22Rv1 (cell line): Measurements from ENCODE around the gene PPT2.
"Not testable (repeated sequence)": the region's sequence is repeated elsewhere in the genome, so short reads cannot be mapped to it uniquely, and the experiment has no call there.

Experiments
- H3K27ac ChIP-seq: fragments of 450-650 bp; 2 replicates; pipeline ENCODE4 v1.5.1; 2017
- ZFX ChIP-seq: fragments of 450-650 bp; IDR thresholded peaks from 2 replicates; pipeline ENCODE4 v1.6.1; 2017; ENCODE audit warnings: antibody characterized with exemption, borderline replicate concordance
- TF ChIP-seq, protein P1 (sequence below): fragments of 450-650 bp; IDR thresholded peaks from 2 replicates; pipeline ENCODE4 v1.5.1; 2017; ENCODE audit warnings: mild to moderate bottlenecking

PPT2 gene

GRCh38 chr6:32190911-32191677, 37.2 kb downstream of the PPT2 start:
- H3K27ac ChIP-seq = peak overlapping the region; percentile 87
- TF ChIP-seq, protein P1, sequence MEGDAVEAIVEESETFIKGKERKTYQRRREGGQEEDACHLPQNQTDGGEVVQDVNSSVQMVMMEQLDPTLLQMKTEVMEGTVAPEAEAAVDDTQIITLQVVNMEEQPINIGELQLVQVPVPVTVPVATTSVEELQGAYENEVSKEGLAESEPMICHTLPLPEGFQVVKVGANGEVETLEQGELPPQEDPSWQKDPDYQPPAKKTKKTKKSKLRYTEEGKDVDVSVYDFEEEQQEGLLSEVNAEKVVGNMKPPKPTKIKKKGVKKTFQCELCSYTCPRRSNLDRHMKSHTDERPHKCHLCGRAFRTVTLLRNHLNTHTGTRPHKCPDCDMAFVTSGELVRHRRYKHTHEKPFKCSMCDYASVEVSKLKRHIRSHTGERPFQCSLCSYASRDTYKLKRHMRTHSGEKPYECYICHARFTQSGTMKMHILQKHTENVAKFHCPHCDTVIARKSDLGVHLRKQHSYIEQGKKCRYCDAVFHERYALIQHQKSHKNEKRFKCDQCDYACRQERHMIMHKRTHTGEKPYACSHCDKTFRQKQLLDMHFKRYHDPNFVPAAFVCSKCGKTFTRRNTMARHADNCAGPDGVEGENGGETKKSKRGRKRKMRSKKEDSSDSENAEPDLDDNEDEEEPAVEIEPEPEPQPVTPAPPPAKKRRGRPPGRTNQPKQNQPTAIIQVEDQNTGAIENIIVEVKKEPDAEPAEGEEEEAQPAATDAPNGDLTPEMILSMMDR = no peak
- TF ChIP-seq ZFX = no peak

DNA sequence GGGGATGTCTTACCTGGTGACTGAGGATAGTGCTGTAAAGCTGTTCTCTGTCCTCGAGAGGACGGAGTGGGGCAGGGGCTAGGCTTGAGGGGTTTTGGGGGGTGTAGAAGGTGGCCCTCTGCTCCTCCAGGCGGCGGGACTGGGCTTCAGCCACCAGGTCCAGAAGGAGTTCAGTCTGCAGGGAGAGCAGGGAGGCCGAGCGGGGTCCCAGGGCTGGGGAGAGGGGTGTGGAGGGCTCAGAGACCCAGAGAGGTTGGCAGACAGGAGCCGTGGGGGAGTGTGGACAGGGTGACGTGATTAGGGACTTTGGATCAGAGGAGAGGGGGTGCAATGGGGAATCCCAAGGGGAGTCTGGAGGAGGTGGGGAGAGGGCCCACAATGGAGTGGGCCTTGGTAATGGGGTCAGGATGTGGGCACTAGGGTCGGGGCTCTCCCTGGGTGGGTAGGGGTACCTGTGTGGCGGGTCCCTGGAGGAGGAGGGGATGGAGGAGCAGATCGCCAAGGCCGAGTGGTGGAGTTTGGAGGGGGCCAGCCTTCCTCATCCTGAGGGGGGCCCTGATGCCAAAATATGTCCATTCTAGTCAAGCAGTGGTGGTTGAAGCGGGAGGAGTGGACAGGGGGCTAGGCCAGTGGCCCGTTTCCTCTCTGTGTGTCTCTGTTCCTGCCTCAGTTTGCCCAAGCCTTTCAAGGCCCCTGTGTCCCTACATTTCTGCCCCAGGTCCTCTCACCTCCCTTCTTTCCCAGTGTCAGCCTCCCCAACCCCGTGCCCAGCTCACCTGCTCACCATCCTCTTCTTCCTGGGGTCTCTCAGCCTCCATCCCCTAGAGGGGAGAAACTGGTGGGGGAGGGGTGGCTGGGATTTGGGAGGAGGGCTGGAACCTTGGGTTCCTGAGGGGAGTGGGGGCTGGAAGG, 38.0 kb downstream of the PPT2 start:
- no peak overlapping the region for H3K27ac ChIP-seq
- no peak for TF ChIP-seq ZFX
- TF ChIP-seq, protein P1 = no peak

DNA sequence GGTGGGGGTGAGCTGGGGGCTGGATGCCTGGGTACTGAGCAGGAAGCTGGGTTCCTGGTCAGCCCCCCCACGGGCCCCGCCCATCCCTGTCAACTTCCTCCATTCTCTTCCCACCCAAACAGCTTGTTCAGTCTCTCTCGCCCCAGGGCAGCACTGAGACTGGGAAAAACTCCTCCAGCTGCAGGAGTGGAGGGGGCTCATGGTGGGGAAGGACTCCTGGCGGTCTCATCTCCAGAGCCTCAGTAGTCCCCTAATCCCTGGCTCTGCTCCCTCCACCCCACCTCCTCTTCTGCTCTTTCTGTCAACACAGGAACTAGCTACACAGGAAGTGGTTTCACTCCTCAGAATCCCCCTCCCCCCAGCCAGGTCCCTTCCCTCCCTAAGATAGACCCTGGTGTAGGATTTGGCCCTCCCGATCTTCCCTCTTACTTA, 38.7 kb downstream of the PPT2 start, which contains the start of gene GPSM3:
TSS of gene GPSM3 (minus strand) at position 36 of the 432 bp plus-strand sequence. CDS start 130 bp downstream, outside the sequence.
- H3K27ac ChIP-seq = no peak within 1 kb of the TSS

DNA sequence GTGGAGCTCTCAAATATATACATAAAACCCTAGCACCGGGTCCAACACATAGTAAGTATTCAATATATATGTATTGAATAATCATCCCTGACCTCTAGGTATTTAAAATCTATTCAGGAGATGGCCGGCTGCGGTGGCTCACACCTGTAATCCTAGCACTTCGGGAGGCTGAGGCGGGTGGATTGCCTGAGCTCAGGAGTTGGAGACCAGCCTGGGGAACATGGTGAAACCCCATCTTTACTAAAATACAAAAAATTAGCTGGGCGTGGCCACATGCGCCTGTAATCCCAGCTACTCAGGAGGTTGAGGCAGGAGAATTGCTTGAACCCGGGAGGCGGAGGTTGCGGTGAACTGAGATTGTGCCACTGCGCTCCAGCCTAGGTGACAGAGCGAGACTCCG, 39.2 kb downstream of the PPT2 start:
- H3K27ac ChIP-seq = not testable (repeated sequence)

More for the DNA sequence above, 38.7 kb downstream of the PPT2 start, which contains the start of gene GPSM3:
- TF ChIP-seq ZFX = no peak
- TF ChIP-seq, protein P1 = no peak

- peak overlapping the region; percentile 98; the same call in 1 of the 2 replicates for H3K27ac ChIP-seq
- TF ChIP-seq ZFX = no peak
- TF ChIP-seq, protein P1 = no peak
Measured at GRCh38 chr6:32194388-32194787, 40.4 kb downstream of the PPT2 start.

DNA sequence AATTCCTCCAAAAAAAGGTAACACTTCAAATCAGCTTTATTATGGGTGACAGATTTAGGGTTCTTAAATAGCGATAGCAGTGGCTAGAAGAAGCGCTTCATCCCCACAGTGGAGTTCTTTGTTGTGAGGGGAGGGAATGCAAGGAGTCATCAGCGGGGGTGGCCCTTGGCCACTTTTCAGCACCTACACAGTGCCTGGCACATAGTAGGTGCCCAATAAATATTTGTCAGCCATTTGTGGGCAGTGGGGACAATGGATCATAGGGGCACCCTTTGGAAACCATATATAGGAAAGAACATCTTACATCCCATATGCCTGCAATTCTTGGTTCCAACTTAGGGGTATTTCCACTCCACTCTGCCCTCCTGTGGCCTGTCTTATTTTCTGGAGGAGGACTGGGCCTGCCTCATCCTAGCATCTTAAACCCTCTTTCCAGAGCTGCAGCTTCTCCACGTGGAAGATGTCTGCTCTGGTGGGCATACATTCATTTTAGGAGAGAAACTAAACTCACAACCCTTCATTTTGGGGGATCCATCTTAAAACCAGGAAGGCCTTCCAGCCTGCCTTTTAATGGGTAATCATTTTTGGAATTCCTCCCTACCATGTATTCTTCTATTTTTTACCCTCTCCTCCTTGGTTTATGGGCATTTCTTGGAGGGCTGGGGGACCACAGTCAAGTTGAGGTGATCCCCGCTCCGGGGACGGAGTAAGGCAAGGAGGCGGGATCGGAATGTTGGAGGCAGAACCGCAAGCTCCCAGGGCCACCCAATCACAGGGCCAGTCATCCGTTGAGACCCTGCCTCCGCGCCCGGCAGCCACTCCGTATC, 41.1 kb downstream of the PPT2 start:
- peak overlapping the region; percentile 98 for H3K27ac ChIP-seq
- TF ChIP-seq, protein P1 = peak; percentile 77
- no peak for TF ChIP-seq ZFX

GRCh38 chr6:32195652-32195901, 41.6 kb downstream of the PPT2 start:
- TF ChIP-seq, protein P1 = no peak
- no peak for TF ChIP-seq ZFX
- H3K27ac ChIP-seq = peak overlapping the region; percentile 98
